ENCODE data around the gene DIP2C.

- no peak for TF ChIP-seq CTCF (IDR thresholded peaks at IDR 0.05)
- no peak for TF ChIP-seq FOXM1 (IDR thresholded peaks at IDR 0.05; ENCODE audit: low read depth)
- no peak for TF ChIP-seq RCOR1 (IDR thresholded peaks at IDR 0.05; ENCODE audit: low read length)
- no peak for TF ChIP-seq EP300 (IDR thresholded peaks at IDR 0.05; ENCODE audit: borderline replicate concordance in 1 of 2, low read depth in 1 of 2, low read length in 1 of 2)
- TF ChIP-seq TAF1 (IDR thresholded peaks at IDR 0.05; ENCODE audit: borderline replicate concordance, low read depth, low read length) = no peak
- no peak for TF ChIP-seq REST (IDR thresholded peaks at IDR 0.05; ENCODE audit: low read depth, low read length)
- no peak for TF ChIP-seq MEF2A (IDR thresholded peaks at IDR 0.05; ENCODE audit: borderline replicate concordance, low read depth)
- TF ChIP-seq GABPA (IDR thresholded peaks at IDR 0.05; ENCODE audit: low read depth) = no peak
- no peak for TF ChIP-seq JUND (IDR thresholded peaks at IDR 0.05)
Observed at GRCh38 chr10:271722-272121, 417.7 kb downstream of the DIP2C start.
